ENCODE results near the gene NAPEPLD.
"Not testable (repeated sequence)": the region's sequence is repeated elsewhere in the genome, so short reads cannot be mapped to it uniquely, and the experiment has no call there.

- not testable (repeated sequence) for TF ChIP-seq POLR2A, CTCF (IDR thresholded peaks at IDR 0.05)
These were observed 13.2 kb upstream of the NAPEPLD start for GRCh38 chr7:103161998-103162616.
